CD1c-positive myeloid dendritic cell (primary cell): ENCODE measurements around the gene CUX1.

ENCODE experiments used
- DNase-seq: peaks from one replicate; pipeline ENCODE4 v3.0.0-alpha.2; 2016; ENCODE audit errors: extremely low spot score

CUX1 gene

GRCh38 chr7:102266541-102266940, 449.1 kb downstream of the CUX1 start:
- DNase-seq, result no peak

DNA sequence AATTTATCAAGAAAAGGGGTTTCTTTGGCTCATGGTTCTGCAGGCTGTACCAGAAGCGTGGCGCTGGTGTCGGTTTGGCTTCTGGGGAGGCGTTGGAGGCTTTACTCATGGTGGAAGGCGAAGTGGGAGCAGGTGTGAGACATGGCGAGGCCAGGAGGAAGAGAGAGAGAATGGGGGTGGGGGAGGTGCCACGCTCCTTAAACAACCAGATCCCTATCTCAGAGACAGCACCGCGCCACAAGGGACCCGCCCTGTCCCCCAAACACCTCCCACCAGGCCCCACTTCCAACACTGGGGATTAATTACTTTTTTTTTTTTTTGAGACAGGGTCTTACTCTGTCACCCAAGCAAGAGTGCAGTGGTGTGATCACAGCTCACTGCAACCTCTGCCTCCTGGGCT, 451.2 kb downstream of the CUX1 start:
- no peak for DNase-seq

DNA sequence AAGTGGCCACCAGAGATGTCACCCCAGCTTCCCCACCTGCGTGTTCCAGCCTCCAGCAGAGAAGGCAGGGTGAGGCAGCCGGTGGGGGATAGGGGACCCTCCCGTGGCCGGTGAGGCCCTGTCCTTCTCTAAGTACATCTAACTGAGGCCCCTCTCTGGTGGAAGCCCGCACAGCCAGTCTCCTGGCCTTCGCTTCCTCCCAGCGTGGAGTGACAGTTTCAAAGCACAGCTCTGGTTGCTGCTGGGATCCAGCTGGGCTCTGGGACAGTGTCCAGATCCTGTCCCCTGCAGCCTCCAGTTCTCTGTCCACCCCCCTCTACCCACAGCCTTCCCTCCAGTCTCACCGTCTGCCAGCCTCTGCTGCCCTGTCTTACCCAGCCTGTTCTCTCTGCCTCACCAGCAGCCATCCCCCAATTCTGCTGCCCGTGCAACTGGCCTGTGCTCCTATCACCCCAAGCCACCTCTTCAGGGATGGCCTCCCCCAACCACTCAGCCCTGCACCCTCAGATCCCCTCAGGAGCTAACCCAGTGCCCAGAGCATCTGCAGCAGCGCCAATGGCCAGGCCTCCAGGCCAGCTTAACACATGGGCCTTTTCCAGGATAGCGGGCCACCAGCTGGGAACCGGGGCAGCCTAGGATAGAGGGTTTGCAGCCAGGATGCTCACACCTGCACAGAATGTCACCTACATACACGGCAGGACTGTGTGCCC, 452.9 kb downstream of the CUX1 start:
- DNase-seq, result no peak

DNA sequence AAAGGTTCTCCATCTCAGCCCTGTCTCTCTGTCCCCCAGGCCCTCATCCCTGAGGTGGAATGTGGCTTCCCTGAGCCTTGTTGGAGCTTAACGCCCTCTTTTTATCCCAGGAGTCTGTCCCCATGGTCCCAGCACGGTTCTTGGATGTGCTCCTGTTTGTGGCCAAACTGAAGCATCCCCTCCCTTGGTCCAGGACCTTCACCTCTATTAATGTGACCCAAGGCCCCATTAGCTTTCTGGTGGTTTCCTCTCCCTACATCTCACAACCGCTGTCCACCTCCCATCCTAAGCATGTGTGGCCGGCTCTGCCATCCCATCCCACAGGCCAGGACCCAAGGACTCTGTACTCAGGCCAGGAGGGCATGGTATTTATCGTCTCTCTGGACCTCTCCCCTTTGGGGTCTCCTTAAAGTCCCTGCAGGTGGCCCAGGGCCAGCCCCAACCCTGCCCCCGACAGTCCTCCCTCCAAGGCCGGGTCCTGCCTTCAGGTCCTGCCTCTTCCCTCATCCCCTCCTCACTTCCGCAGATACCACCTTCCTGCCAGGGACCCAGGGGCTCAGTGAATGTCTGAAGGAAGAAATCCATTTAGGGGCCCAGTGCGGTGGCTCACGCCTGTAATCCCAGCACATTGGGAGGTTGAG, 453.9 kb downstream of the CUX1 start:
- no peak for DNase-seq

DNA sequence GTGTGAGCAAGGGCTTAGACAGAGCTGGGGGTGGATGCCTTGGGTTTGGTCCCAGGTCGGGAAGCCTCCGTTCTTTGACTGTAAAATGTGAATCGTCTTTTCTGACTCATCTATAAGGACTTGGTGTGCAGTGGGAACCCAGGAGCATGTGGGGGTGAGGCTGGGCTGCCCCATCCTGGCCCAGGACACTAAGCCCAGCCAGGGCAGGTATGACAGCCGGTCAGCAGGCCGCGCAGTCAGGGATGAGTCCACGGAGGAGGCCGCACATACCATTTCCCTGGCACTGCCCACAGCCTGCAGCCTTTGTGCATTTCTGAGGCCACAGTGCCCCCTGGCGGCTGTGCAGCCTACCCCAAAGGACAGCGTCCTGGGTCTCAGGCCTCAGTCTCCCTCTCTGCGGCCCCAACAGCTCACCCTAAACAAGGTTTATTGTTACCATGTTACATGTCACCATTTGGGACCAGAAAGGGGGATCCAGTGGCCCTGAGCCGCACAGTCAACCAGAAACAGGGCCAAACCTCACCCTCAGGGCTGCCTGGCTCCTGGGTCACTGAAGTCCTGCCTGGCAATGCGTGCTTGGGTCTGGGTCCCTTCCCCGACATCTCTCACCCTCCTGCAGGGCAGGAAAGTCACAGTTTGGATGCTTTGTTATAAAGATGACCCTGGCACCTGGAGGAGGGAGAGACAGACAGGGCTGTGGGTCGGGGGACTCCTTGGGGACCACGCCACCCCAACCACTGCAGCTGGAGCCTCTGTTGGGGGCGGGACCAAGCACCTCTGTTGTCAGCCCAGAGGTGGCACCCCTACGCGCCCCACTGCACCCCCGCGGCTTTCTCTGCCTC, 454.9 kb downstream of the CUX1 start:
- DNase-seq, result peak; percentile 77

GRCh38 chr7:102272917-102273748, 455.7 kb downstream of the CUX1 start:
- DNase-seq, result no peak

- DNase-seq, result no peak
Observed at GRCh38 chr7:102273749-102274712, 456.6 kb downstream of the CUX1 start.

DNA sequence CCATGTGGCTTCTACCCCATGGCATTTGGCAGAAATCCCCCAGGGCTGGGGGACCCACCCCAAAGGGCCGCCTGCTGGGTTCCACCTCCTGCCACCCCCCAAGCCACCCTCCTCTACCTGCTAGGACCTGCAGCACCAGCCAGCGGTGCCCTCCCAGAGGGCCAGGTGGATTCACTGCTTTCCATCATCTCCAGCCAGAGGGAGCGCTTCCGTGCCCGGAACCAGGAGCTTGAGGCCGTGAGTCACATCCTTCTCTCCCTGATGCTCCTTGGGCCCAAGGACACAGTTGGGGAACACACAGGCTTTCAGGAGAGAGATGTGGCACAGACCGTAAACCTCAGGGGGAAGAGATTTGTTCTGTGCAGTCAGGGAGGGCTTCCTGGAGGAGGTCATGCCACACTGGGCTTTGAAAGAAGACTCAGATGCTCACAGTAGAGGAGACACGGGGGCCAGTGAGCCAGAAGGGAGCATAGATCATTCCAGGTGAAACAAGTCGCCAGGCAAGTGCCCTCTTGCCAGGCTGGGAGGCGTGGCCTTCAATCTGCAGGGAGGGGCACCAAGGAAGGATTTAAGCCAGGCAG, 457.8 kb downstream of the CUX1 start:
- no peak for DNase-seq

DNA sequence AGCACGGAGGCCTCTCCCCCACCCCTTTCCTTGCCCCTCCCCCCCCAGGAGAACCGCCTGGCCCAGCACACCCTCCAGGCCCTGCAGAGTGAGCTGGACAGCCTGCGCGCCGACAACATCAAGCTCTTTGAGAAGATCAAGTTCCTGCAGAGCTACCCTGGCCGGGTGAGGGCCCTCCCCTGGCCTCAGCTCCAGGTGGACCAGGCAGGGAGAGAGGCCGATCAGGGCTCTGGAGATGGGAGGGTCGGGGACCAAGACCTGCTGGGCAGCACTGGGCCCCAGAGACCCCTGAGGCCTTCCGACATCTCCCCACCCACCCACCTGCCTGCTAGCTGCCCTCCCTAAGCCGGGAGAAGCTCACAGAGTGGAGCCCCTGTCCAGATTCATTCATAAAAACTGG, 460.5 kb downstream of the CUX1 start:
- DNase-seq, result no peak

GRCh38 chr7:102279537-102280400, 462.3 kb downstream of the CUX1 start:
- peak; percentile 69 for DNase-seq

DNA sequence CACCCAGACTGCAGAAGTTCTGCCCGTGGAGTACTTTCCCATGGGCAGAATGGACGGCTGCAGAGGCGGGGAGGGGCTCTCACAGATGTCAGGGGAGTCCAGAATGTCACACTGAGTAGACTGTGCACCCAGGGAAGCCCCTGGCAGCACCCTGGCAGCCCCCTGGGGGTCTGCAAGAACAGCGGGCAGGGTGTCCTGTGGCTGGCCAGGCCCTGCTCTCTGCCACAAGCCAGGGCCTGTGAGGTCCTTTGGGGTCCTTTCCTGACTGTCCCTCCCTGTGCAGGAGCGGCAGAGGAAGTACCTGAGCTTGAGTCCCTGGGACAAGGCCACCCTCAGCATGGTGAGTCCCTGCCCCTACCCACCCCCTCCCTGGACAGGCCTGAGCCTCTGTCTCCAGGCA, 463.1 kb downstream of the CUX1 start:
- no peak for DNase-seq

- no peak for DNase-seq
Observed at GRCh38 chr7:102281785-102282184, 464.4 kb downstream of the CUX1 start.

DNA sequence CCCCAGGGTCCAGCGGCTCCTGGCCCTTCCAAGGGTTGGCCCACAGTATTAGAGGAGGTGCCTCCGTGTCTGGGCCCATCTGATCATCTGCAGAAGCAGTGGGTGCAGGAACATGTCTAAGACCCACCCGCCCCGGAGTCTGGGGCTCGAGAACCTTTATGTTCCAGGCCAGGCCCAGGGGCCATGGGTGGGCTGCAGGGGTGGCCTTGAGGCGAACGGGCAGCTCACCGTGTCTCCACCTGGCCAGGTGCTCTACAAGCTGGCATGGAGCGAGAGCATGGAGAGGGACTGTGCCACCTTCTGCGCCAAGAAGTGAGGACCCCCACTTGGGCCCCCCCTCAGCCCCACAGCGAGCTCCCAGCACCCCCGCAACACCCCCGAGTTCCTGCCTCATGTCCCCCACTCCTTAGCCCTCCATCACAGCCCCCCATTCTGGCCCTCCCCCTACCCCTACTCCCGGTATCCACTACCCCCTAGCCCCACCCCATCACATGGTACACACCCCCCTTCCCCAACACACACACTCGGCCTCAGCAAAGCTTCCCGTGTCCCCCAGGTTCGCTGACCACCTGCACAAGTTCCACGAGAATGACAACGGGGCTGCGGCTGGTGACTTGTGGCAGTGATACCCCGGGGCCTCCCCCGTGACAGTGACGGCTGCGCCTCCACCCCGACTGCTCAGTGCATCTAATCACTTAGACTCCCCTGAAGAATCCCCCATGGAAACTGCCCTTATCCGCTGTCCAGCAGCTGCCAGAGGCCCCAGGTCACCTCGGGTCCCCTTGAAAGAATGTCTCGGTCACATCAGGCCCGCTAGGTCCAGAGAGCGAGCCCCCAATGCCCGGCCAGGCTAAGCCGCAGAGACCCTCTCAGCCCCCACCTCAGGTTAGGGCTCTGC, 465.3 kb downstream of the CUX1 start:
- no peak for DNase-seq

GRCh38 chr7:102283477-102284189, 466.2 kb downstream of the CUX1 start:
- no peak for DNase-seq

DNA sequence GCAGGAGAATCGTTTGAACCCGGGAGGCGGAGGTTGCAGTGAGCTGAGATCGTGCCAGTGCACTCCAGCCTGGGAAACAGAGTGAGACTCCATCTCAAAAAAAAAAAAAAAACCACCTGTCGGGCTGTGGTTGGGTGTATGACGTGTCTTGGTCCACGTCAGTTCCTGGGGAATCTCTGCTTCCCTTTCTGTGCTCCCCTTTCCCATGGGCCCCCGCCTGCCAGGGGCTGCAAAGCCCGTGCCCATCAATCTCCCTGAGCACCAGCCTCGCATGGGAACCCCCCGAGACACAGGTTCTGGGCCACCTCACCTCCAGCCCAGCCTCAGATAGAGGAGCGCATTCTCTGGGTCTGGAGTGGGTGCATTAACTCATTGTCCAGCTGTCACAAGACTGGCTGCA, 467.0 kb downstream of the CUX1 start:
- DNase-seq, result peak; percentile 40

DNA sequence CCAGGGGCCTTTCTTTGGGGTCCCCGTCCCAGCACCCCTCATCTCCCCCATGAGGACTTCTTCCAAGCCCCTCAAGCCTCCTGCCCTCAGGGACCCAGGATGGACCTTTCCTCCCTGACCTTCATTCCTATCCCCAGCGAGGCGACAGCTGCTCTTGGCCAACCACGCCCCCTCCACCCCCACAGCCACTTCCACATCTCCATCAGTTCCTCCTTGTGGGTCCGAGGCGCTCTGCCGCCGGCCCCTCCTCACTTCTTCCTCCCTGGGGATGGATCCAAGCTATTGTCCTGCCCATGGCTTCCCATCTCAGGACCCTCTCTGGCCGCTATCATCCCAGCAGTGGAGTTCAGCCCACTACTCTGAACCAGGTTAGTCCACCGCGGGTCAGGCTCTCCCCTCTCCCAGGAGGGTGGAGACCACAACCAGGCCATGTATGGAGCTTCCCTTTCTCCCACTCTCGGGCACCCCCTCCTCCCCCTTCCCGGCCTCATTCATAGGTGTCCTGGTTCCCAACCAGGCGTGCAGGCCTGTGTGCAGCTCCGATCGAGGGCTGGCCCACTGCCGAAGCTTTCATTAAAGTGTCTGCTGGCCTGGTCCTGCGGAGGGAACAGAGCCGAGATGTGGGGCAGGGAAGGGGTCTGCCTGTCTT, 467.6 kb downstream of the CUX1 start:
- peak; percentile 85 for DNase-seq
